GM12891 (cell line): ENCODE measurements around the gene PREX1.

ENCODE experiments used
- POLR2AphosphoS5 ChIP-seq: IDR thresholded peaks from 2 replicates; pipeline ENCODE4 v1.6.1; 2011; ENCODE audit warnings: low read depth, low read length, control low read depth
- TAF1 ChIP-seq: IDR thresholded peaks from 2 replicates; pipeline ENCODE4 v1.6.1; 2011; ENCODE audit warnings: low read depth, low read length, control low read depth

GRCh38 chr20:48847498-48848205 lies 19.9 kb upstream of the PREX1 start:
- TF ChIP-seq POLR2AphosphoS5, result no peak
- TF ChIP-seq TAF1, result no peak
